Sigmoid colon (tissue), 7 donors: Measurements from ENCODE around the gene MMP20. TPM values are rescaled to one million over a fixed set of nuclear protein-coding genes. Genes with fewer than 3 reads are reported as not detected.

Experiments used
- DNase-seq: peaks from one replicate; pipeline ENCODE4 v3.0.0-alpha.2; 2019
- H3K27ac ChIP-seq, 4 donors: fragments of 200-600 bp; sonication (generic); one replicate each; pipeline ENCODE4 v1.5.1; 2016 to 2019; ENCODE audit warnings: mild to moderate bottlenecking in 1 of 4
- H3K27me3 ChIP-seq, 3 donors: fragments of 200-600 bp; sonication (generic); one replicate each; pipeline ENCODE4 v1.5.1; 2019; ENCODE audit warnings: mild to moderate bottlenecking in 1 of 3
- H3K36me3 ChIP-seq, 4 donors: fragments of 200-600 bp; sonication (generic); one replicate each; pipeline ENCODE4 v1.5.1; 2016 to 2019
- H3K4me1 ChIP-seq, 4 donors: fragments of 200-600 bp; sonication (generic); one replicate each; pipeline ENCODE4 v1.5.1; 2017 to 2019
- H3K4me3 ChIP-seq, 4 donors: fragments of 200-600 bp; sonication (generic); one replicate each; pipeline ENCODE4 v1.5.1; 2017 to 2019; ENCODE audit warnings: mild to moderate bottlenecking in 2 of 4, moderate library complexity in 1 of 4
- H3K9me3 ChIP-seq, 4 donors: fragments of 200-600 bp in 3 of 4; sonication (generic) in 3 of 4; one replicate each; pipeline versions ENCODE4 v1.5.1 to v1.6.1; 2013 to 2019
- CTCF ChIP-seq, 4 experiments: fragments of 450-650 bp in 3 of 4; fragments of 200-600 bp in 1 of 4; IDR thresholded peaks; one replicate each; pipeline ENCODE4 v1.5.1; 2016 to 2019; ENCODE audit warnings: antibody characterized with exemption in 4 of 4, mild to moderate bottlenecking in 3 of 4, moderate library complexity in 2 of 4
- EP300 ChIP-seq, 4 donors: sonication (generic); formaldehyde crosslinking; IDR thresholded peaks; one replicate each; pipeline ENCODE4 v1.6.1; 2017; ENCODE audit warnings: antibody characterized with exemption in 4 of 4
- POLR2A ChIP-seq, 2 donors: fragments of 450-650 bp; IDR thresholded peaks; one replicate each; pipeline ENCODE4 v1.6.1; 2016; ENCODE audit warnings: antibody characterized with exemption in 2 of 2, mild to moderate bottlenecking in 2 of 2, moderate library complexity in 2 of 2
- POLR2AphosphoS5 ChIP-seq, 4 donors: sonication (generic); formaldehyde crosslinking; IDR thresholded peaks; one replicate each; pipeline ENCODE4 v1.6.1; 2017; ENCODE audit warnings: antibody characterized with exemption in 4 of 4
- WGBS, 2 donors: extraction: QIAGEN DNeasy Blood & Tissue Kit; methylation state at CpG; one replicate each; pipeline ENCODE4 v1.1.7; 2013; 5-methylcytosine and 5-hydroxymethylcytosine counted together
- intact Hi-C: fragments of 100-400 bp; cut with DNase I; formaldehyde crosslinking; loops from one replicate; pipeline ENCODE4 v1.15.1; 2023
- polyA plus RNA-seq, 3 donors: library from polyadenylated mRNA; stranded (reverse); fragments of 200-250 nt; gene quantifications; one replicate each; pipeline ENCODE4 v1.2.3, GENCODE V29; 2013
- total RNA-seq, 4 donors: library from RNA; depleted of rRNA; stranded (reverse); fragments of >200 nt; gene quantifications; one replicate each; pipeline ENCODE4 v1.1.0, GENCODE V29; 2016
- donor health status: healthy with polysubstance abuse.
- donor health status: Bipolar disorder and iron deficiency.
- donor health status: healthy.

The MMP20 gene
- total and polyA plus RNA-seq, 7 donors: not detected

GRCh38 chr11:102566112-102566511 lies 59.0 kb downstream of the MMP20 start:
- H3K9me3 ChIP-seq: peaks cover 0 to 2% (median 0%) of the 10 kb centered on the region in 4 donors
- H3K4me1 ChIP-seq: peaks cover 0 to 11% (median 7%) of the 10 kb centered on the region in 4 donors
- WGBS, 2 donors: 11 to 53% methylated on average over 1 of the region's 1 CpG
- no peak for TF ChIP-seq CTCF (IDR thresholded peaks at IDR 0.05)
- TF ChIP-seq POLR2AphosphoS5 (IDR thresholded peaks at IDR 0.05): no peak
- TF ChIP-seq POLR2A (IDR thresholded peaks at IDR 0.05): no peak
- TF ChIP-seq EP300 (IDR thresholded peaks at IDR 0.05): no peak
- no peak overlapping the region for H3K27ac ChIP-seq
- H3K27me3 ChIP-seq: no peaks in the 10 kb centered on the region
- H3K4me3 ChIP-seq: no peak overlapping the region
- no peaks in the 10 kb centered on the region for H3K36me3 ChIP-seq
- no peak for DNase-seq
- intact Hi-C loops: no loop called here

GRCh38 chr11:102564110-102564509 lies 61.0 kb downstream of the MMP20 start:
- Histone ChIP-seq H3K4me1 (peaks cover 0 to 27% (median 22%) of the 10 kb centered on the region in 4 donors), H3K27ac (peak overlapping the region in 1 of 4 donors; percentile 42), H3K36me3 (no peaks in the 10 kb centered on the region), H3K4me3 (no peak overlapping the region), H3K27me3 (no peaks in the 10 kb centered on the region), H3K9me3 (peaks cover 0 to 2% (median 0%) of the 10 kb centered on the region in 4 donors)
- TF ChIP-seq CTCF (IDR thresholded peaks at IDR 0.05) (no peak), POLR2A (IDR thresholded peaks at IDR 0.05) (no peak), EP300 (IDR thresholded peaks at IDR 0.05) (no peak), POLR2AphosphoS5 (IDR thresholded peaks at IDR 0.05) (no peak)
- WGBS, 2 donors: 27 to 54% methylated on average over 2 of the region's 2 CpGs
- intact Hi-C loops: loop anchor here (5.0 kb wide), 1 partner anchor 52 kb away; no protein-coding TSS in a partner anchor
- no peak for DNase-seq

GRCh38 chr11:102561636-102562035 lies 63.5 kb downstream of the MMP20 start:
- no peaks in the 10 kb centered on the region for H3K27me3 ChIP-seq
- peak overlapping the region in 3 of 4 donors; percentile 71 to 79 (median 78) for H3K27ac ChIP-seq
- no peaks in the 10 kb centered on the region for H3K36me3 ChIP-seq
- intact Hi-C loops: loop anchor here (5.0 kb wide), 1 partner anchor 49 kb away; no protein-coding TSS in a partner anchor
- no peak overlapping the region for H3K4me3 ChIP-seq
- TF ChIP-seq POLR2A (IDR thresholded peaks at IDR 0.05): no peak
- no peak for TF ChIP-seq POLR2AphosphoS5 (IDR thresholded peaks at IDR 0.05)
- TF ChIP-seq CTCF (IDR thresholded peaks at IDR 0.05): no peak
- no peak for TF ChIP-seq EP300 (IDR thresholded peaks at IDR 0.05)
- H3K4me1 ChIP-seq: peaks cover 0 to 28% (median 26%) of the 10 kb centered on the region in 4 donors
- no peak for DNase-seq
- H3K9me3 ChIP-seq: peaks cover 0 to 2% (median 0%) of the 10 kb centered on the region in 4 donors

- intact Hi-C loops: loop anchor here (5.0 kb wide), 1 partner anchor 48 kb away; no protein-coding TSS in a partner anchor
- no peaks in the 10 kb centered on the region for H3K27me3 ChIP-seq
- peak; percentile 76 for DNase-seq
- TF ChIP-seq POLR2A (IDR thresholded peaks at IDR 0.05) (no peak), CTCF (IDR thresholded peaks at IDR 0.05) (no peak), EP300 (IDR thresholded peaks at IDR 0.05) (peak in 3 of 4 donors; percentile 3 to 55 (median 48)), POLR2AphosphoS5 (IDR thresholded peaks at IDR 0.05) (peak in 3 of 4 donors; percentile 14 to 66 (median 41))
- 18 to 72% methylated on average over 6 of the region's 6 CpGs for WGBS, 2 donors
- H3K4me3 ChIP-seq: peak overlapping the region; percentile 25 to 43 (median 38)
- no peaks in the 10 kb centered on the region for H3K36me3 ChIP-seq
- H3K4me1 ChIP-seq: peaks cover 0 to 28% (median 26%) of the 10 kb centered on the region in 4 donors
- H3K27ac ChIP-seq: peak overlapping the region; percentile 31 to 79 (median 74)
- H3K9me3 ChIP-seq: no peaks in the 10 kb centered on the region
Observed at GRCh38 chr11:102560555-102561011, 64.5 kb downstream of the MMP20 start.
